HUES64 (cell line): ENCODE data around the gene MRPL24.

Experiments
- H3K27ac ChIP-seq: 2 replicates; pipeline ENCODE4 v1.7.0; 2013; ENCODE audit warnings: low read depth, low read length, inconsistent platforms
- H3K27me3 ChIP-seq: 2 replicates; pipeline ENCODE4 v1.6.1; 2013; ENCODE audit warnings: mild to moderate bottlenecking, low read length; ENCODE audit not compliant: insufficient read depth
- H3K36me3 ChIP-seq: 2 replicates; pipeline ENCODE4 v1.6.1; 2013; ENCODE audit warnings: mild to moderate bottlenecking, low read length; ENCODE audit not compliant: insufficient read depth
- H3K4me1 ChIP-seq: 2 replicates; pipeline ENCODE4 v1.6.1; 2013; ENCODE audit warnings: mild to moderate bottlenecking, low read length, moderate library complexity; ENCODE audit not compliant: insufficient read depth
- H3K4me3 ChIP-seq: 2 replicates; pipeline ENCODE4 v1.5.1; 2013; ENCODE audit warnings: mild to moderate bottlenecking, low read length, moderate library complexity
- H3K9ac ChIP-seq: 2 replicates; pipeline ENCODE4 v1.6.1; 2013; ENCODE audit warnings: mild to moderate bottlenecking, low read depth, low read length
- H3K9me3 ChIP-seq: 2 replicates; pipeline ENCODE4 v1.6.1; 2013; ENCODE audit warnings: low read depth, low read length; ENCODE audit not compliant: insufficient read depth
- WGBS: fragments of 150-250, 120-280 bp; methylation state at CpG from one replicate; pipeline ENCODE4 v1.1.7; 2013; ENCODE audit warnings: missing lambda C conversion rate; 5-methylcytosine and 5-hydroxymethylcytosine counted together

Gene MRPL24

DNA sequence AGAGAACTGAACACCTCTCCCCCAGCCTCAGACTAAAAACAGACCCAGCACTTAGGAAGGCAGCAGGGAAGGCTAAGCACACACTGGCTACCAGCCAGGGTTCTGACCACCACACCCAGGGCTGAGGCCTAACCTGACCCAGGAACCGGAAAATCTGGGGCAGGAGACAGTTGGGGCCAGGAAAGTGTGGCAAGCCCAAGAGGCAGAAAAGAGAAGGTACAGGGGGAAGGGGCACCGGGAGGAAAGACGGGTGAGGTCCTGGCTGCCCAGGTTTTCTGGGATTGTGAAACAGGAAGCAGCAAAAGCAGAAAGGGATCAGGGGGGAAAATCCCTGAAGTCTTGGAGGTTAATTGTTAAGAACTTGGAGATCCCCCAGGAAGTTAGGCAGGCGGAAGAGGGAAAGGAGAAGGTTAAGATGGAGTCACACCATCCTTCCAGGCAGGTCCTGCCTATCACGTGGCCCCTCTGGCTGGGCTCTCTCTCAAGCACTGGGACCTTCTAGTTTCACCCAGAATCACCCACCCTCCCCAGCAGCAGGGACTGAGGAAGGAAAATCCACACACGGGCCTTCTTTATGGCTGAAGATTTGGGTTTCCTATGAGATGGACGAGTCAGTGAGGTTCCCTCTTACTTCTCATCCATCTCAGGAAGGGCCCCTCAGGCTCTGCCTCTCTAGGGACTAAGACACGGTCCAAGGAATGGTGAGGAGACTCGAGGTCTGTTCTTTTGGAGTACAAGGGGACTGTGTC is 8.0 kb upstream of the MRPL24 start:
- Histone ChIP-seq H3K27me3 (no peaks in the 10 kb centered on the region), H3K27ac (peak overlapping the region; percentile 100), H3K4me3 (peak overlapping the region; percentile 93; the same call in 1 of the 2 replicates), H3K4me1 (peaks cover 48% of the 10 kb centered on the region), H3K9ac (peak overlapping the region; percentile 95; the same call in 1 of the 2 replicates), H3K36me3 (peaks cover 17% of the 10 kb centered on the region), H3K9me3 (no peaks in the 10 kb centered on the region)
- WGBS: 65% methylated on average over 7 of the region's 9 CpGs

DNA sequence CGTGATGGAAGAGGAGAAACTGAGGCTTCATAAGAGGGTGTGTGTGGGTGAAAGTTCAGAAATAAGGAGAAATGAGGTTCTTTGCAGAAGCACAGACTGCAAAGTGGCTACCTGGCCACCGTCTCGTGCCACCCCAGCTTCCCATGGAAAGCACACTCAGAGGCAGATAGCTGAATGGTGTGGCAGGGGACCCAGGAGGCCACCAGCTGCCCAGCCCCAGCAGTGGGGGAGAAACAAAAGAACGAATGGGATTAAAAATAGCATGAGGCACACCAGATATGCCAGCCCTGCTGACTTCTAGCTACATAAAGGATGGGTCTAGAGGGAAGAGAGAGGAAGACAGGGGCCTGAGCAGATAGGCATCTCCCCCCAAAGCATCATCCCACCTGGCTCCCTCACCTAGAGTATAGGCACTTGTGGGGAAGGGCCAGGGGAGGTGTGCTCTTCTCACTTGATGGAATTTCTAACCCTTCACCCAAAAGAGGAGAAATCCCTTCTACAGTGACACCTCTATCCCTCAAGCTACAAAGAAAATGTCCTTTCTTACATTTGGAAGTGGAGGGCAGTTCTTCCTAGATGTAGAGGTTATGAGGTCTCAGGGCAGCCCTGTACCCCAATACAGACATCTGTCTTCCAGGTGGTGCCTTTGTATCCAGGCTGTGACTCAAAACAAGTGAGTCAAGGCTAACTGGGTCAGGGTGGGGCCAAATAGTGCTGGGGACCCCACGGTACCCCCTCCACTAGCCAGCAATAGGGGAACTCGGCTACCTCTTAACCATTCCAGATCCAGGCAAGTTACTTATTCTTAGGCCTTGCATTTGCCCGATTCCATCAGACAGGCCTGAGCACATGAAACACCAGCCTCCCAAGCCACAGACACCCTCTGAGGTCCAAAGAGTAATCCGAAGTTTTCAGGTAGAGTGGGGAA is 7.1 kb upstream of the MRPL24 start:
- Histone ChIP-seq H3K9ac (peak overlapping the region; percentile 72), H3K9me3 (no peaks in the 10 kb centered on the region), H3K4me1 (peaks cover 48% of the 10 kb centered on the region), H3K4me3 (peak overlapping the region; percentile 71), H3K36me3 (peaks cover 25% of the 10 kb centered on the region), H3K27ac (peak overlapping the region; percentile 100), H3K27me3 (no peaks in the 10 kb centered on the region)
- WGBS: 42% methylated on average over 7 of the region's 8 CpGs

DNA sequence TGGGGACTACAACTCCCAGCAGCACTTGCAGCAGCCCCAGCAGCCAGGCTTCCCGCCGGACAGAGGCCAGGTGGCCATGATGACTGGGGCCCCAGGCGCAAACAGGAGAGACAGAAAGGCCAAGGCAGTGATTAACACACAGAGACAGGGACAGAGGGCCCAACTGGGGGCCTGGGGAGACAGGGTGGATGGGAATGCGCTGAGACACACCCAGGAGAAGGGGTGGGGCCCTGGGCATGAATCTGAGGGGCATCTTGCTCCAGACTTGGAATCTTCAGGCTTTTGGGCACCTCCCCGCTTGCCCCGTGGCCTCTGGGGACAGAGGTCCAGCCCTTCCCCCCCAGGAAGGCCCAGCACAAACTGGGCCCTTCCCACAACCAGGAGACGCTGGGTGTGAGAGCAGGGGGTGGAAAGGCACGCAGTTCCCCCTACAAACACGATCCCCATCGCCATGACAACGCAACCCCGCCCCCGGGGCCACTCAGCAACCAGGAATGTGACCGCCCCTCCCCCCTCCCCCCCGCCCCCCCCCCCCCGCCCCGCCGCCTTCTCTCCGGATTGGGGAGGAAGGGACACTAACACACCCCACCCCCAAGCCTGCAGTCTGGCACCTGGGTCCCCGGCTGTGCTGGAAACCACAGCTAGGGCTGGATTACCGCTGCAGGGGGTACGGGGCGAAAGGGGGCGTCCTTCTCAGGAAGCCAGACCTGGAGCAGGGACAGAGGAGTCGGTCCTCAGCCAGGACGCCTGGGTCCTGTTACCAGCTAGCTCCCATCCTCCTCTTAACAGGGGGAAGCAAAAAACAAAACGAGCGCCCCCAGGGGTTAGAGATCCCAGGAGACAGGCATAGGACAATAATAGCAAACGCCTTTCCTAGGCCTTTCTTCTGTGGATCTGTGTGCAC is 6.1 kb upstream of the MRPL24 start:
- H3K4me1 ChIP-seq: peaks cover 48% of the 10 kb centered on the region
- peaks cover 35% of the 10 kb centered on the region for H3K36me3 ChIP-seq
- WGBS: under 1% methylated on average over 16 of the region's 29 CpGs
- H3K4me3 ChIP-seq: peak overlapping the region; percentile 71
- peak overlapping the region; percentile 99 for H3K9ac ChIP-seq
- H3K9me3 ChIP-seq: no peaks in the 10 kb centered on the region
- H3K27ac ChIP-seq: peak overlapping the region; percentile 100
- H3K27me3 ChIP-seq: no peaks in the 10 kb centered on the region

DNA sequence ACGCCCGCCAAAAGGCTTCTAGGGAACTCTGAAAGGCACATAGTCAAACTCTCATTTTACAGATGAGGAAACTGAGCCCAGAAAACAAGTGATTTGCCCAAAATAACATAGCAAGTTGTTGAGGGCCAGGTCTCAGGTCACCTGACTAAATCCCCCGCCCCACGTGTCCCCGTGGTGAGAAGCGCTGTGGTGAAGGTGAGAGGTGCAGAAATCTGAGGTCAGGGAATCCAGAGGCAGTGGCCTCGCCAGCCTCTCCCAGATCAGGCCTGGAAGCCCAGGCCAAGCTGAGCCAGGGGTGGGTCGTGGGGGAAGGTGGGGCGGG is 5.5 kb upstream of the MRPL24 start:
- peaks cover 40% of the 10 kb centered on the region for H3K36me3 ChIP-seq
- H3K4me1 ChIP-seq: peaks cover 54% of the 10 kb centered on the region
- peak overlapping the region; percentile 71 for H3K4me3 ChIP-seq

DNA sequence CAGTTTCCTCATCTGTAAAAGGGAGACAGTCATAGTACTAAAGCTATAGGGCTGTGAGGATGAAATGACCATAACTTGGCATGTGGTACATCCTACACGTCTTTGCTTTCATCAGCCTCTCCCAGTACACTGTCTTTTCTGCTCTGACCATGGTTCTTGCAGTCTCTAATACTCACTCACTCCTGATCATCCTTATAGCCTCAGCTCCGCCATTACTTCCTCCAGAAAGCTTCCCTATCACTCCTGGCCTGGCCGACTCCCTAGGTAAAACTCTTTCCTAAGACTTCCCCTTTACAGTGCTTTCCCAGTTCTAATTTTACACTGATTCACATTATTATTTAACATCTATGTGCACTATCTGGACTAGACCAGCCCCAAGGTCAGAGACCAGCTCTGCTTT is 5.0 kb upstream of the MRPL24 start:
- Histone ChIP-seq H3K27me3 (no peaks in the 10 kb centered on the region), H3K9me3 (no peaks in the 10 kb centered on the region), H3K27ac (peak overlapping the region; percentile 100), H3K4me3 (peak overlapping the region; percentile 71; the same call in 1 of the 2 replicates), H3K4me1 (peaks cover 55% of the 10 kb centered on the region), H3K9ac (peak overlapping the region; percentile 45; the same call in 1 of the 2 replicates), H3K36me3 (peaks cover 40% of the 10 kb centered on the region)
- WGBS: 91% methylated on average over 3 of the region's 3 CpGs

More for the DNA sequence above, 5.5 kb upstream of the MRPL24 start:
- WGBS: 26% methylated on average over 9 of the region's 9 CpGs
- Histone ChIP-seq H3K27ac (peak overlapping the region; percentile 100), H3K27me3 (no peaks in the 10 kb centered on the region), H3K9ac (peak overlapping the region; percentile 45; the same call in 1 of the 2 replicates), H3K9me3 (no peaks in the 10 kb centered on the region)

DNA sequence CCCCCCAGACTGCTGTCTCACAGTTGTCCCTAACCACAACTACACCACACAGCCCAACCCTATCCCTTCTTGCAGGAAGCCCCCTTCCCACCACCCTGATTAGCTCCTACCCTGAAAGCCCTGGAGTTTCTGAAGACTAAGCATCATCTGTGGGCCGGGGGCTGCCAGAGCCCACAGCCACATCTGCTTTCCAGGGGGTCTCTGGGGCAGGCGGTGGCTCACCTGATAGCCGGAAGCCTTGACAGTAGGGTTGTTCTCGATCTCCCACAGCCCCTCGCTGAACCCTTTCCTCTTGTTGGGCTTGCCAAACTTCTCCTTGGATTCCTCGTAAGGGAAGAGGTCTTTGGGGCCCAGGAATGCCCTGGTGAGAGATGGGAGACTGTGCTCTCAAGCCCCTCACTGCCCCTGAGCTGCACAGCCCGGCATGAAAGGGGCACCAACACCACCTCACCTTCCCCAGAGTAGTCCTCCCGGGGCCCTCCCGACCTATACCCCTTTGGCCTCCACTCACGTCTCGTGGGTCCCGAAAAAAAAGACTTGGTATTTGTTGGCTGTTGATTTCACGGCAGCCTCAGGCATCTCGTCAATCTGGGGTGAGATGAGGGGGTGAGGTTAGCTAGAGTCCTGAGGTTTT is 4.0 kb upstream of the MRPL24 start:
- H3K4me1 ChIP-seq: peaks cover 55% of the 10 kb centered on the region
- H3K9me3 ChIP-seq: no peaks in the 10 kb centered on the region
- no peak overlapping the region for H3K4me3 ChIP-seq
- H3K36me3 ChIP-seq: peaks cover 40% of the 10 kb centered on the region
- no peaks in the 10 kb centered on the region for H3K27me3 ChIP-seq
- WGBS: 92% methylated on average over 14 of the region's 14 CpGs
- H3K9ac ChIP-seq: no peak overlapping the region
- peak overlapping the region; percentile 46; the same call in 1 of the 2 replicates for H3K27ac ChIP-seq

DNA sequence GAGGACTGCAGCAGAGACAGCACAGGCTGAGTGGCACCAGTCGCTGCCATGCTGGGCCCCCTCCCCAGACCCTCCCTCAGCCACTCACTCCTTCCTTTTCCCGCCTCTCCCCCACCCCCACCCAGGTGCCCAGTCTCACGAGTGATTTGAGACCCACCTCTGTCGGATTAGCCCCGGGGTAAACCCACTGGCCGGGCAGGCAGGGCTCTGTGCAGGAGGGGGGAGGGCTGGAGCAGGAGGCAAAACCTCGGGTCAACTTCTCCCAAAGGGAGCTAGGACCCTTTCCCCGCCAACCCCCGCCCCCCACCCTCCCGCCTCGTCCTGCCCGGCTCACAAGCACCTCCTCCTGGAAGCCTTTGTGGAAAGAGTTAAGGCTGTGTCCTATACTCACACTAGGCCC is 3.5 kb upstream of the MRPL24 start:
- Histone ChIP-seq H3K36me3 (peaks cover 40% of the 10 kb centered on the region), H3K27ac (no peak overlapping the region), H3K4me1 (peaks cover 50% of the 10 kb centered on the region), H3K9me3 (no peaks in the 10 kb centered on the region), H3K9ac (no peak overlapping the region), H3K4me3 (no peak overlapping the region), H3K27me3 (no peaks in the 10 kb centered on the region)
- WGBS: 89% methylated on average over 11 of the region's 12 CpGs

DNA sequence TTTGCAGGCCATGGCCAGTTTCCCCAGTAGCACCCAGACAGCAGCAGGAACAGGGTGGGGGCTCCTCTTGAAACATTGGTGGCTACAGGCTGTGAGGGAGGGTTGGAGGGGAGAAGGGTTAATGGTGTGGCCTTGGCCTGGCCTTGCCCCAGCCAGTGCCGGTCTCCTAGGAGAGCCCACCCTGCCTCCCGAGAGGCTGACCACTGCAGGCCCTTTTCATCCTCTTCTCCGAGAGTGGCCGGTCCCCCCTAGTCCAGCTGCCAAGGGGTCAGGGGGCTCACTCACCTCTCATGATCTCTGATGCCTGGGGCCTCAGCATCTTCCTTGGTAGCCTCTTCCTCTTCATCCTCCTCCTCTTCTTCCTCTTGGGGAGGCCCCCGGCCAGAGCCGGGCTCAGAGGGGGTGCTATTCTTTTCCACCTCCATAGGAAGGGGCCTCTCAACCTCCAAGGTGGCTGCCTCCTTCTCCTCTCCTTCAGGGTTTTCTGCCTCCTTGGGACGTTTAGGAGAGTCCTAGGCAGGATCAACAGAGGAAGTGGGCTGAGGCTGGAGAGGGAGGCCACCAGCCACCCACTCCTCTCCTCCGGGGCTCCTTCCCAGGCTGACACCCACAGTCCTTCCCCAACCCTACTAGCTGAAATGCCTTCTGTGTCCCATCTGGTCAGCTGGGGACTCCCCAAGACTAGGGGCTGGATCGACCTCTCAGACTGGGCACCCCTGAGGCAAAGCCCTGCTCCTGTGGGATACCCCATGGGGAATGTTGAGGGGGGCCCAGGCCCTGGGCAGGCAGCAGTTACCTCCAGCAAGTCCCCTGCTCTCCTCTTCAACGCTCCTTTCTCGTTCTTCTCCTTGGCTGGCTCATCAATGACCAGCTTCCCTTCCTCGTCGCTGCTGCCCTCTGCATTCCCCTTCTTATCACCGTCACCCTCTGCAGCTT is 2.7 kb upstream of the MRPL24 start:
- Histone ChIP-seq H3K36me3 (peaks cover 40% of the 10 kb centered on the region), H3K9ac (no peak overlapping the region), H3K4me3 (no peak overlapping the region), H3K27ac (no peak overlapping the region), H3K4me1 (peaks cover 43% of the 10 kb centered on the region), H3K9me3 (no peaks in the 10 kb centered on the region), H3K27me3 (no peaks in the 10 kb centered on the region)
- 94% methylated on average over 14 of the region's 14 CpGs for WGBS

DNA sequence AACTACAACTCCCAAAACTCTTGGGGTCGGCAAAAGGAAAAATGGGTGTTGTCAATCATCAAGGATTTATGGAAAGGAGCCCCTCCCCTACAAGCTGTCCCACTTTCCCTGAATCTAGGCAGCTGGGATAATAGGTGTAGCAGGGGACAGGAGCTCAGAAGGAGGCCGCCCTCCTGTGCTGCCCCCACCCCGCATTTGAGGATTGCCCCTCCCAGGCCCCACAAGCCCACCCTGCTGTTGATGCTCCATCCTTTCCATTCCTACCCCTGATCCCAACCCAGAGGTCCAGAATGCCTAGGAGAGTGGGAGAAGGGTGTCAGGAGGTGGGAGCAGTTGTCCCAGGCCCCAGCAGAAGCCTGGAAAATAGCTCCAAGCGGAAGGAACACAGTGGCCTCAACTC is 1.9 kb upstream of the MRPL24 start:
- 89% methylated on average over 3 of the region's 4 CpGs for WGBS
- no peak overlapping the region for H3K27ac ChIP-seq
- H3K4me3 ChIP-seq: no peak overlapping the region
- no peaks in the 10 kb centered on the region for H3K9me3 ChIP-seq
- peaks cover 34% of the 10 kb centered on the region for H3K4me1 ChIP-seq
- H3K27me3 ChIP-seq: no peaks in the 10 kb centered on the region
- H3K9ac ChIP-seq: no peak overlapping the region
- H3K36me3 ChIP-seq: peaks cover 46% of the 10 kb centered on the region
